ENCODE measurements around the gene MCTP1.

DNA sequence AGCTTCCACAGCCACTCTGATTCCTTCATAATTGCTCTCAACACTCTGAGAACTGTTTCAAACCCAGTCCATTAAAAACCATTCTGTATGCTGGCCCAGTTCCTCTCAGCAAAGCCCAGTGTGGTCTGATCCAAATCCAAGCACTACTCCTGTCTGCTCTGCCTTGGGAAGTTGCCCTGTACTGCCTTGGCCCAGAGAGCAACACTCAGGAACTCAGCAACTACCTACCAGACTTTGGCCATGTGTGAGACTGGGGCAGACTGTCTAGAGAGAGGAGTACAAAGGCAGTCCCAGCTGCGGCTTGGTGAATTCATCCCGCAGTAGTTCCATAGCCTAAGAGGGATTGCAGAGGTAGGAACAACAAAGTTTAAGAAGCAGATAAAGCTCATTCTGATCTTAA is 214.4 kb downstream of the MCTP1 start:
- no peak for TF ChIP-seq EZH2 (IDR thresholded peaks at IDR 0.05; ENCODE audit: low read length, unreplicated experiment)
- no peak for TF ChIP-seq CTCF (conservative IDR thresholded peaks at IDR 0.05; ENCODE audit: low read depth, low read length)
- no peak for TF ChIP-seq EZH2phosphoT487 (IDR thresholded peaks at IDR 0.05; ENCODE audit: borderline replicate concordance, low read length)
